GM12872 (cell line): ENCODE measurements around the gene C14orf119.
A peak's percentile ranks its signal among the peaks of the same experiment; 100 is the strongest.

Experiments used
- CTCF ChIP-seq: IDR thresholded peaks from 3 replicates; pipeline ENCODE4 v1.5.1; 2011; ENCODE audit warnings: low read depth, mild to moderate bottlenecking, low read length, moderate library complexity; ENCODE audit not compliant: insufficient read depth

C14orf119 gene

GRCh38 chr14:23066855-23067744 is 28.2 kb upstream of the C14orf119 start:
- TF ChIP-seq CTCF = no peak

- TF ChIP-seq CTCF = no peak
These were observed 27.2 kb upstream of the C14orf119 start for GRCh38 chr14:23067847-23068788.

GRCh38 chr14:23068789-23069412 is 26.4 kb upstream of the C14orf119 start:
- TF ChIP-seq CTCF = peak; percentile 98

GRCh38 chr14:23069413-23069806 is 25.9 kb upstream of the C14orf119 start:
- TF ChIP-seq CTCF = no peak

- no peak for TF ChIP-seq CTCF
These were observed 24.8 kb upstream of the C14orf119 start for GRCh38 chr14:23070262-23071129.

GRCh38 chr14:23071244-23071920 is 23.9 kb upstream of the C14orf119 start:
- TF ChIP-seq CTCF = no peak
